GM21528 (cell line): ENCODE data around the gene PCP4L1.
A peak's percentile ranks its signal among the peaks of the same experiment; 100 is the strongest.
"Not testable (repeated sequence)": the region's sequence is repeated elsewhere in the genome, so short reads cannot be mapped to it uniquely, and the experiment has no call there.

ENCODE experiments used
- ATAC-seq: cut with Tn5 transposase; IDR thresholded peaks from one replicate; pipeline ENCODE4 v1.9.1; 2021; ENCODE audit warnings: mild to moderate bottlenecking, moderate library complexity; ENCODE audit not compliant: unreplicated experiment, low FRiP score

PCP4L1 gene

GRCh38 chr1:161307892-161308638 is 49.5 kb downstream of the PCP4L1 start:
- ATAC-seq, result no peak

- no peak for ATAC-seq
These were observed 51.3 kb downstream of the PCP4L1 start, which contains the start of gene MPZ for GRCh38 chr1:161309868-161310267. Gene MPZ, minus strand, starts transcription at chr1:161309968. Its CDS starts 63 bp downstream, at chr1:161309905.

DNA sequence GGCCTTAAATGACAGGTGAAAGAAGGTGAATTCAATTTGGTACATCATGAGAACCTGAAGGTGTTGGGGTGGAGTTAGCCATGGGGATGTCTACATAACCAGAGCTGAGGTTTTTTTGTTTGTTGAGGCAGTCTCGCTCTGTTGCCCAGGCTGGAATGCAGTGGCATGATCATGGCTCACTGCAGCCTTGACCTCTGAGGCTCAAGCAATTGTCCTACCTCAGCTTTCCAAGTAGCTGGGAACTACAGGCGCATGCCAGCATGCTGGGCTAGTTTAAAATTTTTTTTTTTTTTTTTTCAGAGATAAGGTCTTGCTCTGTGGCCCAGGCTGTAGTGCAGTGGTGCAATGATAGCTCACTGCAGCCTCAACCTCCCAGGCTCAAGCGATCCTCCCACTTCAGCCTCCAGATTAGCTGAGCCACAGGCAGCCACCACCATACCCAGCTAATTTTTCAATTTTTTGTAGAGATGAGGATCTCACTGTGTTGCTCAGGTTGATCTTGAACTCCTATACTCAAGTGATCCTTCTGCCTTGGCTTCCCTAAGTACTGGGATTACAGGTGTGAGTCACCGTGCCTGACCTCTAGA is 53.1 kb downstream of the PCP4L1 start:
- ATAC-seq, result no peak

GRCh38 chr1:161313554-161314200 is 55.1 kb downstream of the PCP4L1 start:
- peak; percentile 9 for ATAC-seq

DNA sequence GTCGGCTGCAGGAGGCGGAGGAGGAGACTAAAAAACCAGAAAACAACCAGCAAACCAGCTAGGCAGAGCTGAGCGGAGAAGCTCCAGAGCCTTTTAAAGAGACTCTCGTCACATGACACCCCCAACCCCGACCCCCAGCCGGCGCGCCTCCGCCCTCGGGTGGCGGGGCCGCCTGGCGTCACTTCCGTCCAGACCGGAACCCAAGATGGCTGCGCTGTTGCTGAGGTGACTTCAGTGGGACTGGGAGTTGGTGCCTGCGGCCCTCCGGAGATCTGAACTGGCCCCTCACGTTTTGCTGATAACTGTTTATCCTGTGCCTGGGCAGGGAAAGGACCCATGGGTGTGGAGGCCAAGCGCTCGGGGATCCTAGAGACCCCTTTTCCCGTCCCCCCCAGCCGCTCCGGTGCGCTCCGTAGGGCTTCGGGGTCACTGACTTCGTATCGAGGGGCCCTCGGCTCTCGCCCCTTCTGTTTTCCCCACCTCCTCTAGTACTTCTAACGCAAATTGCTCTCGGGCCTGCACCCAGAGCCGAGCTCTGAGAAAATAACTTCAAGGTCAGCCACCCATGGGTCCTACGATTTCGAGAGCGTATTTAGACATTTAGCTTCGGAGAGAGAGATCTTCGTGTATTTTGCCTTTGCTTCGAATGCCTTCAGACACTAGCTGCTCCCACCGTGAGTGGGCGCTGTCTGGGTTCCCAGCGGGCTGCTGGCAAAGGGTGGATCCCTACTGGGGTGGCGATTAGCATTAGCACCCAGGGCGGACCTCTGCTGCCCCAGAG is 55.8 kb downstream of the PCP4L1 start, which contains the start of gene SDHC:
TSS of gene SDHC (plus strand) at position 181 of the 781 bp plus-strand sequence. CDS start at position 206, 25 bp downstream.
- ATAC-seq, result peak; percentile 90

DNA sequence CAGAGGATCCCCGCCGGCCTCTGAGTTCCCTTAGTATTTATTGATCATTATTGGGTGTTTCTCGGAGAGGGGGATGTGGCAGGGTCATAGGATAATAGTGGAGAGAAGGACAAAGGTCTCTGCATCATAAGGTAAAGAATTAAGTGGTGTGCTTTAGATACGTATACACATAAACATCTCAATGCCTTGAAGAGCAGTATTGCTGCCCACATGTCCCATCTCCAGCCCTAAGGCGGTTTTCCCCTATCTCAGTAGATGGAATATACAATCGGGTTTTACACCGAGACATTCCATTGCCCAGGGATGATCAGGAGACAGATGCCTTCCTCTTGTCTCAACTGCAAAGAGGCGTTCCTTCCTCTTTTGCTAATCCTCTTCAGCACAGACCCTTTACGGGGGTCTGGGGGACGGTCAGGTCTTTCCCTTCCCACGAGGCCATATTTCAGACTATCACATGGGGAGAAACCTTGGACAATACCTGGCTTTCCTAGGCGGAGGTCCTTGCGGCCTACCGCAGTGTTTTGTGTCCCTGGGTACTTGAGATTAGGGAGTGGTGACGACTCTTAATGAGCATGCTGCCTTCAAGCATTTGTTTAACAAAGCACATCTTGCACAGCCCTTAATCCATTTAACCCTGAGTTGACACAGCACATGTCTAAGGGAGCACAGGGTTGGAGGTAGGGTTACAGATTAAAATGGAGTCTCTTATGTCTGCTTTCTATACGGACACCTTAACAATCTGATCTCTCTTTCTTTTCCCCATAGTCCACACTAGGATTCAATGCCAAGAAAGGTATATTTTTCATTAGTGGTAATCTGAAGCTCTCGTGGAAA is 57.5 kb downstream of the PCP4L1 start:
- not testable (repeated sequence) for ATAC-seq

DNA sequence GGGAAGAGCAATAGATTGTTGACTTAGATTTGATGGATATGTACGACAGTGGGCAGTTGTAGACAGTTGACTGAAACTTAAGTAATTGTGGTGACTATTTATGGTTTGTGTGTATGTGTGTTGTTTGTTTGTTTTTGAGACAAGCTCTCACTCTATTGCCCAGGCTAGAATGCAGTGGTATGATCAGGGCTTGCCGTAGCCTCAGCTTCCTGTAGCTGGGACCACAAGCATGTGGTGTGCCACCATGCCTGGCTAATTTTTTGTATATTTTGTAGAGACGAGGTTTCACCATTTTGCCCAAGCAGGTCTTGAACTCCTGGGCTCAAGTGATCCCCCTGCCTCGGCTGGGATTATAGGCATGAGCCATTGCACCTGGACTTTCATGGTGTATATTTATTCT is 65.5 kb downstream of the PCP4L1 start:
- no peak for ATAC-seq

DNA sequence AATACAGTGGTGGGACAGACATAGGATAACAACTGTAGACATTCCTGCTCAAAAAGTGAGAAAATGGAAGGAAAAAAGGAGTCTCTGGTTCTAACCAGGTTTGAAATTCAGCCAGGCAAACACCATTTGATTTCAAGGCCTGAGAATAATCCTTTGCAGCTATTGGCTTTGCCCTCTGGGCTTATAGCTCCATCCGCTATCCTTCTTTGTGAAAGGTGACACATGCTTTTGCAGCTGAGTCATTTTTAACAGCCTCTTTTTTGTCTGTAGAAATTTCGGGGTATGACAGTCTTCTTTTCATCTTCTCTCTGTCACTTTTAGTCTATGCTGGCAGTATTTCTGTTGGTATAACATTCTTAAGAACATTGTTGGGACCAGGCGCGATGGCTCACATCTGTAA is 71.8 kb downstream of the PCP4L1 start:
- no peak for ATAC-seq

DNA sequence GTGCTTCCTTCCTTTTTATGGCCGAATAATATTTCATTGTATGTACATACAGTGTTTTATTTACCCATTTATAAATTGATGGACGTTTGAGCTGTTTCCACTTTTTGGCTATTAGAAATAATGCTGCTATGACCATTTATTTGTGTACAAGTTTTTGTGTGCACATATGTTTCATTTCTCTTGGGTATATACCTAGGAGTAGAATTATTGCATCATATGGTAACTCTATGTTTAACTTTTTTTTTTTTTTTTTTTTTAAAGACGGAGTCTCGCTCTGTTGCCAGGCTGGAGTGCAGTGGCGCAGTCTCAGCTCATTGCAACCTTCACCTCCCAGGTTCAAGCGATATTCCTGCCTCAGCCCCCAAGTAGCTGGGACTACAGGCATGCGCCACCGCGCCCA is 74.6 kb downstream of the PCP4L1 start:
- ATAC-seq, result no peak
